ENCODE data around the gene SPO11. TPM values are rescaled to one million over a fixed set of nuclear protein-coding genes. Genes with fewer than 3 reads are reported as not detected.

SPO11 gene
- total and polyA plus RNA-seq, 2 experiments from 2014 or later: not detected

DNA sequence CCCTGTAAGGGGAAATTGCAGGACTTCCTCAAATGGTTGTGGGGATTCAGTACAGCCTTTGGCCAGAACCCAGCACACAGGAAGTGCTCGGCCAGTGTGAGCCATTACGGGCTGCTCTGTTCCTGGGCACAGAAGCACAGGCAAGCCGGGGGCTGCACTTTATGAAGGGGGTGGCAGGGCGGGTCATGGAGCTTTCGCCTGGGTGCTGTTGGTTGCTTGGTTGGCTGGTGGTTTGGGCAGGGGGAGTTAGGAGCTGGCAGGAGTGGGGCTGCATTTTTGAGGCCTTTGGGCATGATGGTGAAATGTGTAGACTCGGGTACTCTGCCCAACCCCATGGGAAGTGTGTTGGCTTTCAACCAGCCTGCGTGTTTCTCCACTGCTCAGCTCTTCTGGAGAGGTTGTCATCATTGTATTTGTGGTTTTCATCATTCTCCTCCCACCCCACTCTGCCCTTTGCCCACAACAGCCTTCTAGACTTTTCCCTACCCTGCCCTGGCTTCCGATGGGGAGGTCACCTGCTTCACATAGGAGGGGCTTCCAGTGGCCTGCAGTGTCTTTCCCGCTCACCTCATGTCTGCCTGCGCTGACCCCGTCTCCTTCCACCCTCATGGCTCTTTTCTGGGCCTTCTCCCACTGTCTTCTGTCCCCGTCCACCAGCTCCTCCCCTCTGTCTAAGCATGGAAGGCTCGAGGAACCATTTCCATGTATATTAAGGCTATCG is 45.5 kb downstream of the SPO11 start:
- ATAC-seq: no peak
- no peaks in the 10 kb centered on the region for H3K9me2 ChIP-seq (ENCODE audit: insufficient read depth)
- H3K79me2 ChIP-seq (replicated peaks; ENCODE audit: insufficient read depth): no peaks in the 10 kb centered on the region; the same call in 1 of the 2 replicates
- Mint-ChIP-seq H3K27me3 (ENCODE audit: insufficient read depth, low read depth, poor library complexity) (peaks cover 15% of the 10 kb centered on the region), H3K4me3 (no peak overlapping the region), H3K4me1 (peaks cover 21% of the 10 kb centered on the region), H3K27ac (peak overlapping the region; percentile 64), H3K9me3 (no peaks in the 10 kb centered on the region), H3K36me3 (ENCODE audit: low read depth) (peaks cover 90% of the 10 kb centered on the region)
- no peaks in the 10 kb centered on the region for H3F3A ChIP-seq (replicated peaks; ENCODE audit: low read depth)
- H3K27me3 ChIP-seq (ENCODE audit: insufficient read depth): no peaks in the 10 kb centered on the region
- peaks cover 7% of the 10 kb centered on the region for H3K4me1 ChIP-seq (ENCODE audit: insufficient read depth)
- H3K27ac ChIP-seq (ENCODE audit: low read depth): no peak overlapping the region
- no peak for DNase-seq (ENCODE audit: low spot score)
- H3K4me2 ChIP-seq: no peak overlapping the region
- H4K20me1 ChIP-seq (replicated peaks; ENCODE audit: insufficient read depth): peaks cover 15% of the 10 kb centered on the region; the same call in 1 of the 2 replicates
- no peak overlapping the region for H2AFZ ChIP-seq
- no peak overlapping the region for H3K4me3 ChIP-seq
- H3K36me3 ChIP-seq (ENCODE audit: insufficient read depth): peaks cover 43% of the 10 kb centered on the region
- TF ChIP-seq POLR2AphosphoS5 (IDR thresholded peaks at IDR 0.05; ENCODE audit: low read depth) (no peak), EZH2 (IDR thresholded peaks at IDR 0.05; ENCODE audit: low read depth, unreplicated experiment) (no peak), ZNF114 (CRISPR knock-in tag; IDR thresholded peaks at IDR 0.05) (no peak), NANOG (IDR thresholded peaks at IDR 0.05; ENCODE audit: borderline replicate concordance) (no peak), JUNB (IDR thresholded peaks at IDR 0.05; ENCODE audit: unreplicated experiment) (no peak), STAT1 (IDR thresholded peaks at IDR 0.05; ENCODE audit: unreplicated experiment) (no peak), CREB1 (CRISPR knock-in tag; IDR thresholded peaks at IDR 0.05; ENCODE audit: low read depth) (no peak), ZNF331 (CRISPR knock-in tag; IDR thresholded peaks at IDR 0.05; ENCODE audit: low read depth) (no peak), REST (IDR thresholded peaks at IDR 0.05; ENCODE audit: unreplicated experiment) (no peak), ETS1 (IDR thresholded peaks at IDR 0.05) (no peak), EZH2phosphoT487 (IDR thresholded peaks at IDR 0.05; ENCODE audit: unreplicated experiment) (no peak)
- TF ChIP-seq, protein P1, sequence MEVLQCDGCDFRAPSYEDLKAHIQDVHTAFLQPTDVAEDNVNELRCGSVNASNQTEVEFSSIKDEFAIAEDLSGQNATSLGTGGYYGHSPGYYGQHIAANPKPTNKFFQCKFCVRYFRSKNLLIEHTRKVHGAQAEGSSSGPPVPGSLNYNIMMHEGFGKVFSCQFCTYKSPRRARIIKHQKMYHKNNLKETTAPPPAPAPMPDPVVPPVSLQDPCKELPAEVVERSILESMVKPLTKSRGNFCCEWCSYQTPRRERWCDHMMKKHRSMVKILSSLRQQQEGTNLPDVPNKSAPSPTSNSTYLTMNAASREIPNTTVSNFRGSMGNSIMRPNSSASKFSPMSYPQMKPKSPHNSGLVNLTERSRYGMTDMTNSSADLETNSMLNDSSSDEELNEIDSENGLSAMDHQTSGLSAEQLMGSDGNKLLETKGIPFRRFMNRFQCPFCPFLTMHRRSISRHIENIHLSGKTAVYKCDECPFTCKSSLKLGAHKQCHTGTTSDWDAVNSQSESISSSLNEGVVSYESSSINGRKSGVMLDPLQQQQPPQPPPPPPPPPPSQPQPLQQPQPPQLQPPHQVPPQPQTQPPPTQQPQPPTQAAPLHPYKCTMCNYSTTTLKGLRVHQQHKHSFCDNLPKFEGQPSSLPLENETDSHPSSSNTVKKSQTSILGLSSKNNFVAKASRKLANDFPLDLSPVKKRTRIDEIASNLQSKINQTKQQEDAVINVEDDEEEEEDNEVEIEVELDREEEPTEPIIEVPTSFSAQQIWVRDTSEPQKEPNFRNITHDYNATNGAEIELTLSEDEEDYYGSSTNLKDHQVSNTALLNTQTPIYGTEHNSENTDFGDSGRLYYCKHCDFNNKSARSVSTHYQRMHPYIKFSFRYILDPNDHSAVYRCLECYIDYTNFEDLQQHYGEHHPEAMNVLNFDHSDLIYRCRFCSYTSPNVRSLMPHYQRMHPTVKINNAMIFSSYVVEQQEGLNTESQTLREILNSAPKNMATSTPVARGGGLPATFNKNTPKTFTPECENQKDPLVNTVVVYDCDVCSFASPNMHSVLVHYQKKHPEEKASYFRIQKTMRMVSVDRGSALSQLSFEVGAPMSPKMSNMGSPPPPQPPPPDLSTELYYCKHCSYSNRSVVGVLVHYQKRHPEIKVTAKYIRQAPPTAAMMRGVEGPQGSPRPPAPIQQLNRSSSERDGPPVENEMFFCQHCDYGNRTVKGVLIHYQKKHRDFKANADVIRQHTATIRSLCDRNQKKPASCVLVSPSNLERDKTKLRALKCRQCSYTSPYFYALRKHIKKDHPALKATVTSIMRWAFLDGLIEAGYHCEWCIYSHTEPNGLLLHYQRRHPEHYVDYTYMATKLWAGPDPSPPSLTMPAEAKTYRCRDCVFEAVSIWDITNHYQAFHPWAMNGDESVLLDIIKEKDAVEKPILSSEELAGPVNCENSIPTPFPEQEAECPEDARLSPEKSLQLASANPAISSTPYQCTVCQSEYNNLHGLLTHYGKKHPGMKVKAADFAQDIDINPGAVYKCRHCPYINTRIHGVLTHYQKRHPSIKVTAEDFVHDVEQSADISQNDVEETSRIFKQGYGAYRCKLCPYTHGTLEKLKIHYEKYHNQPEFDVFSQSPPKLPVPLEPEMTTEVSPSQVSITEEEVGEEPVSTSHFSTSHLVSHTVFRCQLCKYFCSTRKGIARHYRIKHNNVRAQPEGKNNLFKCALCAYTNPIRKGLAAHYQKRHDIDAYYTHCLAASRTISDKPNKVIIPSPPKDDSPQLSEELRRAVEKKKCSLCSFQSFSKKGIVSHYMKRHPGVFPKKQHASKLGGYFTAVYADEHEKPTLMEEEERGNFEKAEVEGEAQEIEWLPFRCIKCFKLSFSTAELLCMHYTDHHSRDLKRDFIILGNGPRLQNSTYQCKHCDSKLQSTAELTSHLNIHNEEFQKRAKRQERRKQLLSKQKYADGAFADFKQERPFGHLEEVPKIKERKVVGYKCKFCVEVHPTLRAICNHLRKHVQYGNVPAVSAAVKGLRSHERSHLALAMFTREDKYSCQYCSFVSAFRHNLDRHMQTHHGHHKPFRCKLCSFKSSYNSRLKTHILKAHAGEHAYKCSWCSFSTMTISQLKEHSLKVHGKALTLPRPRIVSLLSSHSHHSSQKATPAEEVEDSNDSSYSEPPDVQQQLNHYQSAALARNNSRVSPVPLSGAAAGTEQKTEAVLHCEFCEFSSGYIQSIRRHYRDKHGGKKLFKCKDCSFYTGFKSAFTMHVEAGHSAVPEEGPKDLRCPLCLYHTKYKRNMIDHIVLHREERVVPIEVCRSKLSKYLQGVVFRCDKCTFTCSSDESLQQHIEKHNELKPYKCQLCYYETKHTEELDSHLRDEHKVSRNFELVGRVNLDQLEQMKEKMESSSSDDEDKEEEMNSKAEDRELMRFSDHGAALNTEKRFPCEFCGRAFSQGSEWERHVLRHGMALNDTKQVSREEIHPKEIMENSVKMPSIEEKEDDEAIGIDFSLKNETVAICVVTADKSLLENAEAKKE (CRISPR knock-in tag; IDR thresholded peaks at IDR 0.05): no peak
- TF ChIP-seq, protein P2, sequence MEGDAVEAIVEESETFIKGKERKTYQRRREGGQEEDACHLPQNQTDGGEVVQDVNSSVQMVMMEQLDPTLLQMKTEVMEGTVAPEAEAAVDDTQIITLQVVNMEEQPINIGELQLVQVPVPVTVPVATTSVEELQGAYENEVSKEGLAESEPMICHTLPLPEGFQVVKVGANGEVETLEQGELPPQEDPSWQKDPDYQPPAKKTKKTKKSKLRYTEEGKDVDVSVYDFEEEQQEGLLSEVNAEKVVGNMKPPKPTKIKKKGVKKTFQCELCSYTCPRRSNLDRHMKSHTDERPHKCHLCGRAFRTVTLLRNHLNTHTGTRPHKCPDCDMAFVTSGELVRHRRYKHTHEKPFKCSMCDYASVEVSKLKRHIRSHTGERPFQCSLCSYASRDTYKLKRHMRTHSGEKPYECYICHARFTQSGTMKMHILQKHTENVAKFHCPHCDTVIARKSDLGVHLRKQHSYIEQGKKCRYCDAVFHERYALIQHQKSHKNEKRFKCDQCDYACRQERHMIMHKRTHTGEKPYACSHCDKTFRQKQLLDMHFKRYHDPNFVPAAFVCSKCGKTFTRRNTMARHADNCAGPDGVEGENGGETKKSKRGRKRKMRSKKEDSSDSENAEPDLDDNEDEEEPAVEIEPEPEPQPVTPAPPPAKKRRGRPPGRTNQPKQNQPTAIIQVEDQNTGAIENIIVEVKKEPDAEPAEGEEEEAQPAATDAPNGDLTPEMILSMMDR (conservative IDR thresholded peaks at IDR 0.05; ENCODE audit: low read depth in 2 of 2): no peak

Data from GM23338 (cell line).